Adrenal gland (tissue), 12 donors: Measurements from ENCODE around the gene FARP1. TPM values are rescaled to one million over a fixed set of nuclear protein-coding genes. Genes with fewer than 3 reads are reported as not detected.

Source experiments
- DNase-seq, 7 donors: peaks; one replicate each; pipeline ENCODE4 v3.0.0-alpha.2; 2019 to 2020
- H3K27ac ChIP-seq, 5 donors: fragments of 200-600 bp; sonication (generic) in 4 of 5; 1 replicate in 3 of 5; 2 replicates in 2 of 5; pipeline versions ENCODE4 v1.5.1 to v1.8.0; 2016 to 2020; ENCODE audit warnings: mild to moderate bottlenecking in 1 of 5
- H3K27me3 ChIP-seq: fragments of 200-600 bp; 2 replicates; pipeline ENCODE4 v1.8.0; 2021
- H3K36me3 ChIP-seq, 2 donors: fragments of 200-600 bp; replicated peaks in 1 of 2; 1 replicate in 1 of 2; 2 replicates in 1 of 2; pipeline versions ENCODE4 v1.5.1 to v1.8.0; 2018 to 2022
- H3K4me1 ChIP-seq, 2 donors: fragments of 200-600 bp; replicated peaks in 1 of 2; 1 replicate in 1 of 2; 2 replicates in 1 of 2; pipeline versions ENCODE4 v1.5.1 to v1.8.0; 2018 to 2021
- H3K4me3 ChIP-seq, 4 donors: fragments of 200-600 bp; sonication (generic) in 3 of 4; one replicate each; pipeline ENCODE4 v1.5.1; 2016 to 2018
- H3K9me3 ChIP-seq, 3 donors: fragments of 200-600 bp; sonication (generic) in 1 of 3; replicated peaks in 1 of 3; 1 replicate in 2 of 3; 2 replicates in 1 of 3; pipeline versions ENCODE4 v1.5.1 to v1.8.0; 2016 to 2021
- CTCF ChIP-seq, 6 experiments: fragments of 450-650 bp in 4 of 6; fragments of 200-600 bp in 2 of 6; sonication (generic) in 1 of 6; IDR thresholded peaks; 1 replicate in 5 of 6; 2 replicates in 1 of 6; pipeline versions ENCODE4 v1.5.1 to v1.8.0; 2016 to 2021; ENCODE audit warnings: antibody characterized with exemption in 6 of 6, mild to moderate bottlenecking in 2 of 6, moderate library complexity in 1 of 6
- POLR2A ChIP-seq, 2 donors: fragments of 450-650 bp; IDR thresholded peaks; one replicate each; pipeline ENCODE4 v1.6.1; 2017; ENCODE audit warnings: antibody characterized with exemption in 2 of 2, mild to moderate bottlenecking in 2 of 2, moderate library complexity in 1 of 2
- WGBS, 4 donors: extraction: QIAGEN DNeasy Blood & Tissue Kit in 2 of 4; methylation state at CpG; one replicate each; pipeline versions ENCODE4 v1.1.5 to v1.1.7; 2013 to 2017; 5-methylcytosine and 5-hydroxymethylcytosine counted together
- intact Hi-C, 2 donors: fragments of 100-400 bp; cut with DNase I; formaldehyde crosslinking; loops; one replicate each; pipeline versions ENCODE4 v1.14.1 to v1.15.0; 2022 to 2023
- polyA plus RNA-seq, 3 donors: library from polyadenylated mRNA; stranded (reverse); fragments of 200-250 nt in 2 of 3; fragments of 350-450 nt in 1 of 3; fragmentation: Illumina TruSeq in 1 of 3; extraction: RNeasy Lipid Tissue Mini Kit (QIAGEN cat#74804) in 1 of 3; gene quantifications; one replicate each; pipeline ENCODE4 v1.2.3, GENCODE V29; 2013 to 2014
- total RNA-seq, 9 donors: library from RNA; depleted of rRNA in 4 of 9; stranded (reverse); fragments of >200 nt in 4 of 9; fragments of 120-200 nt in 1 of 9; fragmentation: NEBNext Ultra II Directional in 1 of 9; extraction: Animal tissue kit (Norgen Biotek cat#: 25700) in 1 of 9; gene quantifications; one replicate each; pipeline versions ENCODE4 v1.1.0 to v1.2.4, GENCODE V29; 2013 to 2023
- donor health status: healthy with polysubstance abuse.
- donor health status: Bipolar disorder and iron deficiency.
- donor health status: DM: yes; HTN: yes; CAD: no.
- donor health status: DM: no; HTN: no; CAD: no.
- donor health status: DM: no; HTN: no; CAD: no.
- donor health status: DM: yes; HTN: yes; CAD: no.

The FARP1 gene
- total and polyA plus RNA-seq, 12 donors, result 27.1 to 304 (median 71.6) TPM

- WGBS, 4 donors, result 83 to 91% (median 85%) methylated on average over 3 of the region's 3 CpGs
- intact Hi-C loops, result no loop called here
- H3K4me3 ChIP-seq, result no peak overlapping the region
- no peak overlapping the region for H3K27ac ChIP-seq
- no peak for DNase-seq
- no peaks in the 10 kb centered on the region for H3K36me3 ChIP-seq
- TF ChIP-seq CTCF (IDR thresholded peaks at IDR 0.05) (no peak), POLR2A (IDR thresholded peaks at IDR 0.05) (no peak)
- H3K4me1 ChIP-seq, result no peaks in the 10 kb centered on the region
- H3K27me3 ChIP-seq, result no peaks in the 10 kb centered on the region
- H3K9me3 ChIP-seq, result no peaks in the 10 kb centered on the region
Observed at GRCh38 chr13:98108341-98108740, 34.6 kb upstream of the FARP1 start.

GRCh38 chr13:98109226-98109853 lies 33.6 kb upstream of the FARP1 start:
- H3K27ac ChIP-seq, result no peak overlapping the region
- H3K9me3 ChIP-seq, result no peaks in the 10 kb centered on the region
- H3K36me3 ChIP-seq, result no peaks in the 10 kb centered on the region
- 83 to 91% (median 85%) methylated on average over 6 to 7 of the region's 7 CpGs for WGBS, 4 donors
- DNase-seq, result no peak
- no peak overlapping the region for H3K4me3 ChIP-seq
- TF ChIP-seq POLR2A (IDR thresholded peaks at IDR 0.05) (no peak), CTCF (IDR thresholded peaks at IDR 0.05) (no peak)
- no peaks in the 10 kb centered on the region for H3K4me1 ChIP-seq
- H3K27me3 ChIP-seq, result no peaks in the 10 kb centered on the region
- intact Hi-C loops, result no loop called here

GRCh38 chr13:98110749-98111148 lies 32.1 kb upstream of the FARP1 start:
- Histone ChIP-seq H3K36me3 (no peaks in the 10 kb centered on the region), H3K4me1 (no peaks in the 10 kb centered on the region), H3K9me3 (no peaks in the 10 kb centered on the region), H3K27ac (no peak overlapping the region), H3K4me3 (no peak overlapping the region), H3K27me3 (no peaks in the 10 kb centered on the region)
- 90 to 94% (median 91%) methylated on average over 5 of the region's 5 CpGs for WGBS, 4 donors
- DNase-seq, result no peak
- TF ChIP-seq POLR2A (IDR thresholded peaks at IDR 0.05) (no peak), CTCF (IDR thresholded peaks at IDR 0.05) (no peak)
- intact Hi-C loops, result no loop called here

- WGBS, 4 donors, result 74 to 80% (median 76%) methylated on average over 10 of the region's 10 CpGs
- H3K9me3 ChIP-seq, result no peaks in the 10 kb centered on the region
- no peak for TF ChIP-seq CTCF (IDR thresholded peaks at IDR 0.05)
- TF ChIP-seq POLR2A (IDR thresholded peaks at IDR 0.05), result no peak
- no peak overlapping the region for H3K4me3 ChIP-seq
- H3K27me3 ChIP-seq, result no peaks in the 10 kb centered on the region
- no peak for DNase-seq
- no peaks in the 10 kb centered on the region for H3K4me1 ChIP-seq
- intact Hi-C loops, result no loop called here
- no peaks in the 10 kb centered on the region for H3K36me3 ChIP-seq
- H3K27ac ChIP-seq, result no peak overlapping the region
Observed at GRCh38 chr13:98111168-98112098, 31.5 kb upstream of the FARP1 start.
